ENCODE measurements around the gene FKBP9.

Gene FKBP9

GRCh38 chr7:33048257-33048656, 91.0 kb downstream of the FKBP9 start:
- Mint-ChIP-seq H3K4me1 (peaks cover 46% of the 10 kb centered on the region), H3K27me3 (no peaks in the 10 kb centered on the region), H3K27ac (no peak overlapping the region)

GRCh38 chr7:33048704-33049103, 91.5 kb downstream of the FKBP9 start:
- DNase-seq: no peak
- H3K27ac Mint-ChIP-seq: no peak overlapping the region
- CTCF ChIA-PET: interaction anchor here (0.8 to 2.1 kb wide), 3 partner anchors 14 to 356 kb away, joined by 3 to 12 read pairs (median 4); partner anchors contain the start of gene NT5C3A
- H3K27me3 Mint-ChIP-seq: no peaks in the 10 kb centered on the region
- no peak overlapping the region for H3K4me3 Mint-ChIP-seq
- H3K9me3 Mint-ChIP-seq: no peaks in the 10 kb centered on the region
- H3K36me3 Mint-ChIP-seq: peaks cover 3% of the 10 kb centered on the region
- peaks cover 45% of the 10 kb centered on the region for H3K4me1 Mint-ChIP-seq

More at GRCh38 chr7:33048257-33048656, 91.0 kb downstream of the FKBP9 start:
- Mint-ChIP-seq H3K9me3 (no peaks in the 10 kb centered on the region), H3K4me3 (no peak overlapping the region), H3K36me3 (peaks cover 3% of the 10 kb centered on the region)
- no peak for DNase-seq
- CTCF ChIA-PET: interaction anchor here (0.8 to 2.1 kb wide), 3 partner anchors 14 to 355 kb away, joined by 3 to 12 read pairs (median 4); partner anchors contain the start of gene NT5C3A

GRCh38 chr7:33050535-33051318, 93.5 kb downstream of the FKBP9 start:
- Mint-ChIP-seq H3K27me3 (no peaks in the 10 kb centered on the region), H3K27ac (no peak overlapping the region), H3K9me3 (no peaks in the 10 kb centered on the region), H3K4me3 (no peak overlapping the region), H3K36me3 (peaks cover 7% of the 10 kb centered on the region), H3K4me1 (peaks cover 54% of the 10 kb centered on the region)
- CTCF ChIA-PET: interaction anchor here (1.0 to 2.1 kb wide), 4 partner anchors 10 to 204 kb away, joined by 3 to 12 read pairs (median 6); partner anchors contain the start of gene RP9
- peak; percentile 36 for DNase-seq

GRCh38 chr7:33053721-33054120, 96.5 kb downstream of the FKBP9 start:
- DNase-seq: no peak
- no peaks in the 10 kb centered on the region for H3K9me3 Mint-ChIP-seq
- CTCF ChIA-PET: interaction anchor here (0.6 to 1.3 kb wide), 6 partner anchors 11 to 253 kb away, joined by 3 to 7 read pairs (median 4); no protein-coding TSS in a partner anchor
- peaks cover 14% of the 10 kb centered on the region for H3K36me3 Mint-ChIP-seq
- H3K27ac Mint-ChIP-seq: peak overlapping the region; percentile 81
- peaks cover 58% of the 10 kb centered on the region for H3K4me1 Mint-ChIP-seq
- H3K27me3 Mint-ChIP-seq: no peaks in the 10 kb centered on the region
- no peak overlapping the region for H3K4me3 Mint-ChIP-seq

GRCh38 chr7:33054261-33054964, 97.2 kb downstream of the FKBP9 start:
- no peaks in the 10 kb centered on the region for H3K27me3 Mint-ChIP-seq

GRCh38 chr7:33055158-33055557, 97.9 kb downstream of the FKBP9 start:
- H3K9me3 Mint-ChIP-seq: no peaks in the 10 kb centered on the region
- H3K27me3 Mint-ChIP-seq: no peaks in the 10 kb centered on the region
- CTCF ChIA-PET: interaction anchor here (1.6 kb wide), 1 partner anchor 52 kb away, joined by 5 read pairs; no protein-coding TSS in a partner anchor
- H3K27ac Mint-ChIP-seq: peak overlapping the region; percentile 81
- H3K4me1 Mint-ChIP-seq: peaks cover 67% of the 10 kb centered on the region
- peaks cover 23% of the 10 kb centered on the region for H3K36me3 Mint-ChIP-seq
- no peak overlapping the region for H3K4me3 Mint-ChIP-seq
- no peak for DNase-seq

More at GRCh38 chr7:33054261-33054964, 97.2 kb downstream of the FKBP9 start:
- no peak overlapping the region for H3K4me3 Mint-ChIP-seq
- no peak for DNase-seq
- H3K36me3 Mint-ChIP-seq: peaks cover 18% of the 10 kb centered on the region
- H3K9me3 Mint-ChIP-seq: no peaks in the 10 kb centered on the region
- CTCF ChIA-PET: interaction anchor here (0.7 to 1.6 kb wide), 4 partner anchors 12 to 208 kb away, joined by 5 to 7 read pairs (median 5); no protein-coding TSS in a partner anchor
- H3K27ac Mint-ChIP-seq: peak overlapping the region; percentile 81
- H3K4me1 Mint-ChIP-seq: peaks cover 61% of the 10 kb centered on the region

Measured in activated naive CD4-positive, alpha-beta T cell treated with anti-CD3 and anti-CD28 coated beads, Interleukin-2, amount 10 ng/mL, durations not matched to agents 7 days and 5 days (primary cell).